Bronchial epithelial cell (primary cell): Measurements from ENCODE around the gene OTUD7B. TPM values are rescaled to one million over a fixed set of nuclear protein-coding genes. Genes with fewer than 3 reads are reported as not detected.
"Not testable (repeated sequence)": the region's sequence is repeated elsewhere in the genome, so short reads cannot be mapped to it uniquely, and the experiment has no call there.

Experiments used
- DNase-seq: peaks from one replicate; pipeline ENCODE4 v3.0.0-alpha.2; 2010; ENCODE audit warnings: low read depth
- FAIRE-seq: peaks from 2 replicates; lab custom pipeline; 2011; peaks lifted over from hg19 to GRCh38; lab: Jason Lieb, UNC
- H3K27me3 ChIP-seq: 2 replicates; pipeline ENCODE4 v1.5.1; 2011; ENCODE audit warnings: low read length; ENCODE audit not compliant: control insufficient read depth, insufficient read depth
- H3K36me3 ChIP-seq: 2 replicates; pipeline ENCODE4 v1.5.1; 2011; ENCODE audit warnings: low read length; ENCODE audit not compliant: control insufficient read depth, insufficient read depth
- H3K4me3 ChIP-seq: 2 replicates; pipeline ENCODE4 v1.5.1; 2011; ENCODE audit warnings: mild to moderate bottlenecking, low read depth, low read length, control low read depth
- total RNA-seq: library from RNA; depleted of rRNA; stranded (reverse); fragments of >200 nt; gene quantifications from 2 replicates; pipeline ENCODE4 v1.2.1, GENCODE V29; 2014
- TF ChIP-seq, protein P1 (sequence below): IDR thresholded peaks from 2 replicates; pipeline ENCODE4 v1.5.1; 2011; ENCODE audit warnings: mild to moderate bottlenecking, moderate library complexity, low read length, control low read depth, inconsistent platforms; ENCODE audit not compliant: insufficient read depth, severe bottlenecking

The OTUD7B gene
- total RNA-seq, 1 donor from 2014 or later = 15.3 TPM

DNA sequence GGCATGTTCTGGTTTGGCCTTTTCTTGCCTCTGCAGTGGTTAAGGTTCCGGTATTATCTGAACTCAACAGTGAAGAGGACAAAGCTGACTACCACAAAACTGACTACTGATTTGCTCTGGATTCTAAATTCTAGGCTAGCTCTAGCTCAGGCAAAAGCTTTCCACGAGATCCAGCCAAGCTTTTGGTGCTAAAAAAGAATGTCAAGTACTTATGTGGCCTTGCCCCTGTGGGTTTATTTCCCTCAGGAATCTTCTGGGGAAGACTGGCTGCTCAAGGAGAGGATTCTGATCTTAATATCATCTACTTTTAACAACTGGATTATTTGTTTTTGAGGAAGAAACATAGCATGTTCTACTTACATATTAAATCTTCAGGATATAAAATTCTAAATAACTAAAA is 47.8 kb downstream of the OTUD7B start:
- TF ChIP-seq, protein P1, sequence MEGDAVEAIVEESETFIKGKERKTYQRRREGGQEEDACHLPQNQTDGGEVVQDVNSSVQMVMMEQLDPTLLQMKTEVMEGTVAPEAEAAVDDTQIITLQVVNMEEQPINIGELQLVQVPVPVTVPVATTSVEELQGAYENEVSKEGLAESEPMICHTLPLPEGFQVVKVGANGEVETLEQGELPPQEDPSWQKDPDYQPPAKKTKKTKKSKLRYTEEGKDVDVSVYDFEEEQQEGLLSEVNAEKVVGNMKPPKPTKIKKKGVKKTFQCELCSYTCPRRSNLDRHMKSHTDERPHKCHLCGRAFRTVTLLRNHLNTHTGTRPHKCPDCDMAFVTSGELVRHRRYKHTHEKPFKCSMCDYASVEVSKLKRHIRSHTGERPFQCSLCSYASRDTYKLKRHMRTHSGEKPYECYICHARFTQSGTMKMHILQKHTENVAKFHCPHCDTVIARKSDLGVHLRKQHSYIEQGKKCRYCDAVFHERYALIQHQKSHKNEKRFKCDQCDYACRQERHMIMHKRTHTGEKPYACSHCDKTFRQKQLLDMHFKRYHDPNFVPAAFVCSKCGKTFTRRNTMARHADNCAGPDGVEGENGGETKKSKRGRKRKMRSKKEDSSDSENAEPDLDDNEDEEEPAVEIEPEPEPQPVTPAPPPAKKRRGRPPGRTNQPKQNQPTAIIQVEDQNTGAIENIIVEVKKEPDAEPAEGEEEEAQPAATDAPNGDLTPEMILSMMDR = no peak
- FAIRE-seq = no peak
- DNase-seq = no peak
- H3K27me3 ChIP-seq = no peaks in the 10 kb centered on the region
- H3K36me3 ChIP-seq = peaks cover 21% of the 10 kb centered on the region
- H3K4me3 ChIP-seq = no peak overlapping the region

DNA sequence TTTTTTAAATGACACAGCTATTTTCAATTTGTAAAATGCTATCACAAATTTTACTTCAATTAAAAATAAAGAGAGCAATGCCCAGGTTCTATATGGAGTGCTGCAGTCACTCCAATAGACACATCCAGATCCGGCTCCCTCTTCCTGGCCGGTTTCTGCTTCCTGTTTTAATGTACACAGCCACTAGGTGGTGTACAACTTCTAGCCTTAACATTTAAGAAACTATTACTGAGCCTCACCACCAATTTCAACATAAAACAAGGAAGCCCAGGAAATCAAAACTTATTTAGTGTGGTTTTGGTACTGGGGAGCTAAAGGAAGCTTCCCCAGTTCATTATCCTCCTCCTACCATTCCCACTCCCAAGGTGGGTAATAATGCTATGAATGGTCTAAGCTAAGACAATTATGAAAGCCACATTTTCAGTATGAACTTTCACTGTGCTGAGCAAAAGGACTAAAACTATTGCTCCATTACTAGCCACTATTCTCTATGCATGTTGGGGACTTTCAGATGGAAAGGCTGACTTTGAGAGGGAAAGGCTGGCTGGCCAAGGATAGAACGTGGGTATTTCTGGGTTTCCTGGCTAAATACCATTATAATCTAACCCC is 48.4 kb downstream of the OTUD7B start:
- no peaks in the 10 kb centered on the region for H3K27me3 ChIP-seq
- TF ChIP-seq, protein P1 = peak; percentile 58
- FAIRE-seq (no peak), DNase-seq (peak; percentile 76)
- peaks cover 19% of the 10 kb centered on the region for H3K36me3 ChIP-seq
- no peak overlapping the region for H3K4me3 ChIP-seq

DNA sequence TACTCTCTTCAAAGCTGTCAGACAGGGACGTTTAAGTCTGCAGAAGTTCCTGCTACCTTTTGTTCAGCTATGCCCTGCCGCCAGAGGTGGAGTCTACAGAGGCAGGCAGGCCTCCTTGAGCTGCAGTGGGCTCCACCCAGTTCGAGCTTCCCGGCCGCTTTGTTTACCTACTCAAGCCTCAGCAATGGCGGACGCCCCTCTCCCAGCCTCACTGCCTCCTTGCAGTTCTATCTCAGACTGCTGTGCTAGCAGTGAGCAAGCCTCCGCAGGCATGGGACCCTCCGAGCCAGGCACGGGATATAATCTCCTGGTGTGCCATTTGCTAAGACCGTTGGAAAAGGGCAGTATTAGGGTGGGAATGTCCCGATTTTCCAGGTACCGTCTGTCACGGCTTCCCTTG is 53.0 kb downstream of the OTUD7B start:
- not testable (repeated sequence) for H3K4me3 ChIP-seq, H3K27me3 ChIP-seq, H3K36me3 ChIP-seq, FAIRE-seq, DNase-seq

DNA sequence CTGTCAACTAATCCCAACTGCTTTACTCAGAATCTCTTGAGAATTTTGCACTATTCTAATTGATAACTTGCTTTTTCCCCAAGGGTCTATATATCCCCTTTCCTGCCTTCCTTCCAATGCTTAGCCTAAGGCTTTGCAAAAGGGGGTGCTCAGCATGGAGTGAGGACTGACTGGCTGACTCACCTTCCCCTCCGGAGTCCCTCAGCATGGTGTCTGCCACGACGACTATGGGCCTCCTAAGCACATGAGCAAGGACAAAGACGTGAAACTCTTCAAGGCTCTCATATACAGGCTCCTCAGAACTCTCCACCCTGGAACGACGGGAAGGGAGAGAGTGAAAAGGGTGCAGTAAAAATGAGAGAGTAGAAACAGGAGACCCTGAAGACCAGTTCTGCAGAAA is 60.6 kb downstream of the OTUD7B start:
- TF ChIP-seq, protein P1 = no peak
- DNase-seq (no peak), FAIRE-seq (no peak)
- H3K36me3 ChIP-seq = peaks cover 4% of the 10 kb centered on the region
- H3K4me3 ChIP-seq = no peak overlapping the region
- no peaks in the 10 kb centered on the region for H3K27me3 ChIP-seq

DNA sequence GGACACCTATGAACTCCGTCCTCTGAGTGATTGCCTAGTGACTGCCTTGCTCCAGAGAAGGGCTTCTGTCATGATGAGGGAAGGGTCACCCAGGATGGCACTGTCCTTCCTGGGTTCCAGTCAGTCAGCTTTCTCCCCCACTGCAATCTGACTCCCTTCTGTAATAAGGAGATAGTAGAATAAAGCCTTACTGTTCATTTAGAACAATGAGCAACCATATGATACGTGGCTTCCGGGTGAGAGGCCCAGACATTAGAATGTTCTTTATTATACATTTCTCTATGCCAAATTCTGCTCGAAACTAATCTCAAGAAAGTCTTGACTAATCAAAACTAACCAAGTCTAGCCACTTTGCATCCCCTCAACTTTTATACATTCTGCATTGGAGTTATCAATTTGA is 65.3 kb downstream of the OTUD7B start:
- Histone ChIP-seq H3K27me3 (no peaks in the 10 kb centered on the region), H3K36me3 (peaks cover 4% of the 10 kb centered on the region), H3K4me3 (no peak overlapping the region)
- DNase-seq = no peak
- TF ChIP-seq, protein P1 = no peak
- no peak for FAIRE-seq

DNA sequence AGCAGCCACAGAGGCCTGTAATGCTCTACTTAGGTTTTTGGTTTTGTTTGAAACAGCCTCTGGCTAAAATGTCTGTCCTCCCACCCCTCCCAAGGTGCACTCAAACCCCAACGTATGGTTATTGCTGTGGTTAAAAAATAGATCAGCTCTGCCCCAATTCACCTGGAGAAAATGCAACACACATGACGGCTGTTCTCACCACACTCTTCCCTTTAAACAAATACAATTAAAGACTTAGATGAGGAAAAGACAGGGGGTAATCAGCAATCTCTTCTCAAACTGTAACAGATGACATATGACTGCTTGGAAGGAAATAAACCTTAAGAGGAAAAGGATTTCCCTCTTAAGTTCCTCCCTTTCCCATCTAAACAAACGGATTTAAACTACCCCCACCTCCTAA is 67.6 kb downstream of the OTUD7B start:
- FAIRE-seq (no peak), DNase-seq (no peak)
- Histone ChIP-seq H3K27me3 (no peaks in the 10 kb centered on the region), H3K4me3 (no peak overlapping the region), H3K36me3 (no peaks in the 10 kb centered on the region)
- TF ChIP-seq, protein P1 = no peak
